Body of pancreas (tissue), 4 donors: ENCODE results near the gene ABCB11.

ENCODE experiments used
- POLR2A ChIP-seq, 3 donors: fragments of 450-650 bp; IDR thresholded peaks; one replicate each; pipeline ENCODE4 v1.6.1; 2016; ENCODE audit warnings: antibody characterized with exemption in 3 of 3, mild to moderate bottlenecking in 2 of 3
- TF ChIP-seq, protein P1 (sequence below), 7 experiments: fragments of 450-650 bp in 4 of 7; fragments of 200-600 bp in 3 of 7; sonication (generic) in 3 of 7; IDR thresholded peaks; one replicate each; pipeline ENCODE4 v1.5.1; 2016 to 2019; ENCODE audit warnings: antibody characterized with exemption in 7 of 7

DNA sequence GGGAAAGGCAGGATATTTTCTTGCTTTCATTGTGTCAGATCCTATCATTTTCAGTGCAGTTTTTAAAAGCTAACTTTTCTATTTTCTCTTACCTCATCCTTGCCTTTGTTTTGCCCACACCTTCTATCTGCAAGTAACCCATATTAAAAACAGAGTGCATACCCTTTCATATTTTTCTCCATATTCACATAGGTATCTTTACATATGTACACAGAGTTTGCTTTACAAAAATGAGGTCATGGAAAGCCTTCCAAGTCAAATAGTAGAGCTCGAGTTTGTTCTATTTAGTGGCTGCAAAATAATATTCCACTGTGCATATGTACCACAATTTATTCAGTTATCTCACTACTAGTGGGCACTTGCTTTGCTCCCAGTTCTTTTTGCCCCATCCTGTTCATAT, 34.3 kb upstream of the ABCB11 start:
- TF ChIP-seq, protein P1, sequence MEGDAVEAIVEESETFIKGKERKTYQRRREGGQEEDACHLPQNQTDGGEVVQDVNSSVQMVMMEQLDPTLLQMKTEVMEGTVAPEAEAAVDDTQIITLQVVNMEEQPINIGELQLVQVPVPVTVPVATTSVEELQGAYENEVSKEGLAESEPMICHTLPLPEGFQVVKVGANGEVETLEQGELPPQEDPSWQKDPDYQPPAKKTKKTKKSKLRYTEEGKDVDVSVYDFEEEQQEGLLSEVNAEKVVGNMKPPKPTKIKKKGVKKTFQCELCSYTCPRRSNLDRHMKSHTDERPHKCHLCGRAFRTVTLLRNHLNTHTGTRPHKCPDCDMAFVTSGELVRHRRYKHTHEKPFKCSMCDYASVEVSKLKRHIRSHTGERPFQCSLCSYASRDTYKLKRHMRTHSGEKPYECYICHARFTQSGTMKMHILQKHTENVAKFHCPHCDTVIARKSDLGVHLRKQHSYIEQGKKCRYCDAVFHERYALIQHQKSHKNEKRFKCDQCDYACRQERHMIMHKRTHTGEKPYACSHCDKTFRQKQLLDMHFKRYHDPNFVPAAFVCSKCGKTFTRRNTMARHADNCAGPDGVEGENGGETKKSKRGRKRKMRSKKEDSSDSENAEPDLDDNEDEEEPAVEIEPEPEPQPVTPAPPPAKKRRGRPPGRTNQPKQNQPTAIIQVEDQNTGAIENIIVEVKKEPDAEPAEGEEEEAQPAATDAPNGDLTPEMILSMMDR (IDR thresholded peaks at IDR 0.05): no peak
- TF ChIP-seq POLR2A (IDR thresholded peaks at IDR 0.05): no peak
